NCI-H460 (cell line): ENCODE results near the gene METTL23. TPM values are rescaled to one million over a fixed set of nuclear protein-coding genes. Genes with fewer than 3 reads are reported as not detected.

Experiments used
- DNase-seq: peaks from one replicate; pipeline ENCODE4 v3.0.0-alpha.2; 2016; ENCODE audit warnings: low read depth; ENCODE audit errors: extremely low read depth
- polyA plus RNA-seq: library from polyadenylated mRNA; depleted of rRNA; stranded (reverse); fragments of >200 nt; gene quantifications from 2 replicates; pipeline ENCODE4 v1.2.3, GENCODE V29; 2014; cell fraction: nucleus; rRNA removed
- total RNA-seq: library from RNA; depleted of rRNA; stranded (reverse); fragments of >200 nt; shearing (Covaris generic); gene quantifications from 2 replicates; pipeline ENCODE4 v1.2.3, GENCODE V29; 2014; rRNA removed

The METTL23 gene
- 47.6 and 51.2 TPM in 2 replicates for total RNA-seq
- polyA plus RNA-seq = 74.6 and 90.9 TPM in 2 replicates

GRCh38 chr17:76726776-76727718 is at the start of gene METTL23:
METTL23 (plus strand) TSS chr17:76726839; CDS start chr17:76729711, 2,872 bp downstream.
- peak; percentile 49 for DNase-seq

- no peak for DNase-seq
Measured at GRCh38 chr17:76677406-76677805, 49.2 kb upstream of the METTL23 start.

GRCh38 chr17:76678330-76678729 is 48.3 kb upstream of the METTL23 start:
- no peak for DNase-seq

- DNase-seq = no peak
Measured at GRCh38 chr17:76679239-76679638, 47.4 kb upstream of the METTL23 start.

GRCh38 chr17:76681222-76682137 is 45.2 kb upstream of the METTL23 start:
- peak; percentile 63 for DNase-seq

- no peak for DNase-seq
Measured at GRCh38 chr17:76682296-76682695, 44.3 kb upstream of the METTL23 start.

- DNase-seq = no peak
Measured at GRCh38 chr17:76683011-76683755, 43.5 kb upstream of the METTL23 start.

GRCh38 chr17:76683921-76684745 is 42.5 kb upstream of the METTL23 start:
- DNase-seq = no peak

- no peak for DNase-seq
Measured at GRCh38 chr17:76684756-76685155, 41.9 kb upstream of the METTL23 start.

GRCh38 chr17:76685366-76685765 is 41.3 kb upstream of the METTL23 start:
- no peak for DNase-seq

GRCh38 chr17:76685846-76686245 is 40.8 kb upstream of the METTL23 start:
- DNase-seq = no peak

- no peak for DNase-seq
Measured at GRCh38 chr17:76686538-76687297, 39.9 kb upstream of the METTL23 start.

GRCh38 chr17:76687298-76688164 is 39.1 kb upstream of the METTL23 start:
- DNase-seq = no peak

GRCh38 chr17:76688165-76688622 is 38.4 kb upstream of the METTL23 start:
- no peak for DNase-seq

- no peak for DNase-seq
Measured at GRCh38 chr17:76689859-76690258, 36.8 kb upstream of the METTL23 start.

GRCh38 chr17:76690596-76691280 is 35.9 kb upstream of the METTL23 start:
- DNase-seq = no peak
